ENCODE data around the gene SLC22A7.
A peak's percentile ranks its signal among the peaks of the same experiment; 100 is the strongest.
"Not testable (repeated sequence)": the region's sequence is repeated elsewhere in the genome, so short reads cannot be mapped to it uniquely, and the experiment has no call there.

The SLC22A7 gene

DNA sequence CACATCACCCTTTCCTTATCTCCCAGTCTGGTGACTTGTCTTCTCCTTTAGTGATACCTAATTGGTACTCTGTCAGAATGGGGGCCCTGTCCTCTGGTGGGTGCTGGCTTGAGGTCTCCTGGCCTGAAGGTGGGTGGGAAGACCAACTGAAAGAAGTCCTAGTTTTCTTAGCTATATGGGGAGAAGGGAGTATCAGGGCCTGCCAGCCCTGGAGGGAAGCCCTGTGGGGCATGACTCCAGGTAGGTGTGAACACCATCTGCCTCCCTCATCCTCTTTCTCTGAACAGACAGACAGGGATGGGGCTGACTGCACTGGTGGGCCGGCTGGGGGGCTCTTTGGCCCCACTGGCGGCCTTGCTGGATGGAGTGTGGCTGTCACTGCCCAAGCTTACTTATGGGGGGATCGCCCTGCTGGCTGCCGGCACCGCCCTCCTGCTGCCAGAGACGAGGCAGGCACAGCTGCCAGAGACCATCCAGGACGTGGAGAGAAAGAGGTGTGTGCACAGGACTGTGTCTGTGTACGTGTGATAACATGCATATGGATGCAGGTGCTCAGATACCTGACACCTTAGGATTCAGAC, 5.8 kb downstream of the SLC22A7 start:
- no peak for DNase-seq

DNA sequence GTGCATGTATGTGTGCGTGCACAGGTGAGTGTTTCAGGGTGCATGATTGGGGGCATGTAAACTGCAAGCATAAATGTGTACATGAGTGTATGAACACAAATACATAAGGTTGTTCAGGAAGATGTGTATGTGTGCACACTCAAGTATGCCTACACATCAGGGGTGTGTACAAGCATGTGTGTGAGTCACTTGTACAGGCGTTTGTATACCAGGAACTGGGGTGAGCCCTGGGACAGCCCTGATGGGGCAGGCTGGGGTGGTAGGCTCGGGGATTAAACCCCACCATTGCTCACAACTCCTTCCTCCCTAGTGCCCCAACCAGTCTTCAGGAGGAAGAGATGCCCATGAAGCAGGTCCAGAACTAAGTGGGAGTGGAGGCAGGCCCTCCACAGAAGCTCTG, 6.3 kb downstream of the SLC22A7 start:
- no peak for DNase-seq

DNA sequence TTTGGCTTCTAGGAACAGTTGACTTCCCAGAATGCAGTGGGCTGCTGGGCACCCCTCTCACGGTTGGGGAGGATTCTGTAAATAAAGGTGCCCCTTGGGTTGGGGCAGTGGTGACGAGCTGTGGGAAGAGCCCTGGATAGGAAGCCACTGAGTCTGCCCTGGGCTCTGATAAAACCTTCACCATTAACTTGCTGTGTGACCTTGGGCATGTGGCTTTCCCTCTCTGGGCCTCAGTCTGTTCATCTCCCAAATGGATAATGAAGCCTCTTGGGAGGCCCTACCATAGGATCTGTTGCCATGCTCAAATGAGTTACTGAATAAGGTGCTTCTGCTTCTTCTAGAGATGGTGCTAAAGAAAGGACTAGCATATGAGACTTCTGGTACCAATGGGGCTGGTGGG, 6.8 kb downstream of the SLC22A7 start:
- DNase-seq, result no peak

DNA sequence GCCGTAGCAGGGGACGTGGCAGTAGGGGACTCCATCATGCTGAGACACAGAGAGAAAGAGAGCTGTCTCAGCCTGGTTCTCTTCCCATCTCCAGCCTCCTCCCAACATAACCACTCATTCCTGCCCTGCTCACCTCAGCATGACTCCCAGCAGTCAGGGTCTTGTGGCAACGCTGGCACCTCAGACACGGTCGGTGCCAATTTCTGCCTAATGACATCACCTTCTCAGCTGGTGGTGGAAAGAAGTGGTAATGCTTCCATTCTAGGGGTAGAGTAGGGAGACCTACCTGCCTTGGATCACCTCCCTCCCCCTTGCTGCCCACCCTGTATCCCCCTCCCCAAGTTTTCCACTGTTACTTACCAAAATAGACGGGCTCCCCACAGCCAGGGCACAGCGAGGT, 8.0 kb downstream of the SLC22A7 start:
- DNase-seq, result no peak

DNA sequence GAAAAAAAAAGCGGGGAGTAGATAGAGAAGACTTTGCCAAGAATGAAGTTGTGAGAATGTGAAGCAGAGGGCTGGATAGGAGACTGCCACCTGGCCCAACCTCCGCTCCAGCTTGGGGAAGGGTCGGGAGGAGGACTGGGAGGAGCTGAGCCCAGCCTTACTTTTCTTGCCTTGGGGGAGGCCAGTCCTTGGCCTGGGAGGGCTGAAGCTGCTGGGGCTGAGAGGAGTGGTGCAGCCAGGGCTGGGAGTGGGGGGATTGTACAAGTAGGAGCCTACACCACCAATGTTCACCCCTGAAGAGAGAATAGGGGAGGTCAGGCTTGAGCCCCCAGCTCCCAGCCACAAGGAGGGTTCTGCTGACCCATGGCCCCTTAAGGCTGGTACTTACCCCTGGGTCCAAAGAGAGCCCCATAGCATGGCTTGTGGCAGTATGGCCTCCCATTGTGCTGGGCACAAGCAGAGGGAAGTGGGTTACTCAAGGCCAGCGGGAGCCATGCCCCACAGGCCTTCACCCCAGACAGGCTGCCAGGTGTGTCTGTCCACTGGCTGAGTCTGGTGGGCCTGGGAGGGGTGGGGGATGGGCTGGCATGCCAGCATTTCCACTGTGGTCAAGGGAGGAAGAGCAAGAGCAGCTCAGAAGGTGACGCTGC, 9.5 kb downstream of the SLC22A7 start:
- no peak for DNase-seq

DNA sequence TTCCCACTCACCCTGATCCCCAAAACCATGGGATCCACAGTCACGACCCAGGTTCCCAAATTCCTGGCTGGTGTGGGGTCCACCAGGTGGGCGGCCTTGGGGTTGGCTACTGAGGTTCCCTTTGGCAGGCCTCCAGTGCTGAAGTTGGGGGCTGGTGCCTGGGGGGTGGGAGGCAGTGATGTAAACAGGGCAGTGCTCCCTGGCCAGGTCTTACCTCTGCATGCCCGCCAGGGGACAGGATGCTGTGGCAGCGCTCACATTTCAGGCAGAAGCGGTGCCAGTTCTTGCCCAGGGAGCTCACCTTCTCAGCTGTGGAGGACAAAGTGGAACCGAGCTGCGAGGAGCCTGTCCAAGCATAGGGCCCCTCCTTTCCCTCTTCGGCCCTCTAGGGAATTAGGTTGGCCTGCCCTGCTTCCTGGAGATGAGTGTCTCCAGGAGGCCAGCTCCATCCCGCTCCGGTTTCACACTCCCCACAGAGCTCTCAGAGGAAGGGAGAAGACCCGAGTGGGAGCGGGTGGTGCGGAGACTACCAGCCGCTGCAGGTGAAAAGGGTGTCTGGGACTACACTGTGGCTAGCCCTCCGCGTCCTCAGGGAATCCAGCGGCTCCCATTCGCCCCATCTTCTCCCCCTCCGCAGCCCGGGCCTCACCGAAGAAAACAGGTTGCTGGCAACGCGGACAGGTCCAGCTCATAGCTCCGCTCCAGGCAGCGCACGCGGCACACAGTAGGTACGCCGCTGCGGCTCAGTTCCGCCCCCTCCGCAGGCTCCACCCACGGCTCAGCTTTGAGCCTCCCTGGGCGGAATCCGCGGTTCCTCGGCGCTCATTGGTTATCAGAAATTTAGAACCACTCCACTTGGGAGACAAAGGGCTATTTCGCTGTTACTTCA, 10.3 kb downstream of the SLC22A7 start, which contains the start of gene CRIP3:
Gene CRIP3 (minus strand): TSS at position 726 of the 889 bp plus-strand sequence. CDS start 34 bp downstream, at position 692.
- DNase-seq, result peak; percentile 32

DNA sequence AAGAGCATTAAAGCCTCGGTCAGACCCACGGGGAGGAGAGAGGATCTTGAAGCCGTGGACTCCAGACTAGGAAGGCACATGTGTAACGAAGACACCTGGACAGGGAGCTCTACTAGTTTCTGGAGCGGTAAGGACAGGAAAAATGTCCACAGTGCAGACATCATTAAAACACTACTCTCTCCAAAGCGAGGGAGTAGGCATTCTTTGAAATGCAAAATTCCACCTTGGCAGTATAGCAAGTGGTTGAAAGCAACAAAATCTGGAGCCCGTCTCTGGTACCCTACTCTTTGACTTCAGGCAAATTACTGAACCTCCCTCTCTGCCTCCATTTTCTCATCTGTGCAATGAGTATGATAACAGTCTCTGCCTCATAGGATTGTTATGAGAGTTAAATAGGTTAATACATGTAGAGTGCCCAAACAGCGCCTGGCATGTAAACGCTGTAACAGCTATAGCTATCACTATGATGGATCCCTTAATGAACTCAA, 11.0 kb downstream of the SLC22A7 start:
- no peak for DNase-seq

DNA sequence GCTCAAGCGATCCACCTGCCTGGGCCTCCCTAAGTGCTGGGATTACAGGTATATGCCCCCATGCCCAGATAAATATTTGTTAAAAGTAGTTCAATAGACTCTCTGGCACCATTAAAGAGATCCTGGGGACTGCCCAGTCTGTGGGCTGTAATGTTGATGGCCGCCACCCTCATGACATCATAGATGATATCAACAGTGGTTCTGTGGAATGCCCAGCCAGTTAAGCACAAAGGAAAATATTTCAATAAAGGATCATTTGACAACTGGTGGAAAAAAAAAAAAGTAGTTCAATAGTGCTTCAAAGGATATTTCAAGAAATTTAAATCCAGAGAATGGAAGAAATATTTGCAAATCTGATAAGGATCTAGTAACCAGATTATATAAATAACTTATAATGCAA, 12.1 kb downstream of the SLC22A7 start:
- DNase-seq, result no peak

DNA sequence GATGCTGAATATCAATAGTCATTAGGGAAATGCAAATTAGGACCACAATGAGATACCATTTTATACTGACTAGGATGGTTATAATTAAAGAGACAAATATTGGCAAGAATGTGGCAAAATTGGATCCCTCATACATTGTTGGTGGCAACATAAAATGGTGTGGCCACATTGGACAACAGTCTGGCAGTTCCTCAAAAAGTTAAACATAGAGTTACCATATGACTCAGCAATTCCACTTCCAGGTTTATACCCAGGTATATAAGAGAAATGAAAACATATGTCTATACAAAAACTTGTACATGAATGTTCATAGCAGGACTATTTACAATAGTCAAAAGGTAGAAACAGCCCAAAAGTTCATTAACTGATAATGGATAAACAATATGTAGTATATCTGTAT, 12.6 kb downstream of the SLC22A7 start:
- DNase-seq, result no peak

DNA sequence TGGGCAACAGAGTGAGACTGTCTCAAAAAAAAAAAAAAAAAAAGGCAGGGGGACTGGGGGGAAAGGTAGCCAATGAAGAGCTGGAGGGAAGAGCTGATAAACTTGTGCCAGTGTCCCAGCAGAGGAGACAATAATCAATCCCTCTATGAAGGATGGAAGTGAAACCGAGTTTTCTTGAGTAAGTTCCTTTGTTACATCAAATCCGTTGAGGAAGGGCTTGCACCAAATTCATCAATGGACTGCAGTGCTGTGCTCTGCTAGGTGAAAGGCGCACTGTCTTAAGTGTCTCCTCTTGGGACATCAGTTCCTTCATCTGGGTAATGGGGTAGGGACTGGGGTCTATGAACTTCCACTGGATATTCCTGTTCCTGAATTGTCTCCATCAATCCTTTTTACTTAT, 13.6 kb downstream of the SLC22A7 start:
- DNase-seq, result no peak

DNA sequence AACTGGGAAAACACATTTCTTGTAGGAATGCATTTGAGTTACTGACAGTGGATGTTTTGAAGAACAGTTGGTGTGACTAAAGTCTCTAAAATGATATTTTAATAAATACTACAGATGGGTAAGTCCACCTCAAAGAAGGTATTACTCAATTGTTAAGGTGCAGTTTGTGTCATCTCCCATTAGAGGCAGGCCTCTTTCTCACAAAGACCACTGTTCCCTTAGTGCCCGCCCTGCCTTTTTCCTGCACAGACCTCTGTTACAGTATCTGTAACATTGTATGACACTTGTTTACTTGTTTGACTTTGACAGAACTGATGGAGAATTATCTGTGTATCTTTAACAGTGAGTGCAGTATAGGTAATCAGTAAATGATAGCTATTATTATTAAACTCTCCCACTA, 15.8 kb downstream of the SLC22A7 start:
- DNase-seq, result no peak

DNA sequence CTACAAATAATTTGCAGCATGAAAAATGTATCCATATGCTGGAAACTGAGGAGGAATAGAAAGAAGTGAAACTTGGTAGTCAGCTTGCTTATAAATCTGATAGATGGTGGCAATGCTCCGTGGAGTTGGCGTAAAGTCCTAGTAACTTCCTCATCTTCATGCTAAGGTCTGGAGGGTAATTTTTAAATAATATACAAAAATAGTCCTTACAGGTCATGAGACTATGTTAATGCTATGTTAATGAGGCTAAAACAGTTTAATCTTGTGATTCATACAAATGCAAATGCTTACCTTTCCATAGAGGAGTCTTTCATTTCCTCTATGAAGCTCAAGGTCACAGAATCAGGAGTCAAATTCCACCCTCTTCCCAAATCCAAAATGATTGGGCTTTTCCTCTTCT, 20.0 kb downstream of the SLC22A7 start:
- DNase-seq, result no peak

DNA sequence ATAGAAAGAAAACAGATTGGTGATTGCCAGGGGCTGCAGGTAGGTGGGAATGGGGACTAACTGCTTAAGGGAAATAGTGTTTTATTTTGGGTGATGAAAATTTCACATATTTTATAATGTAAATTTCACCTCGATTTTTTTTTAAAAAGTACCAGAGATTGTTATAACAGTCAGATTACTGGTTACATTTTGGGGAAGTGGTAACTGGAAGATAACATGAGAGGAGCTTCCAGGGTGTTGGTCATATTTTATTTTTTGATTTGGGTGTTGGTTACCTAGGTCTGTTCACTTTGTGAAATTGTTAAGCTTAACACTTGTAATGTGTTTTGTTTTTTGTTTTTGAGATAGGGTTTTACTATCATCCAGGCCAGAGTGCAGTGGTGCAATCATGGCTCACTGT, 27.8 kb downstream of the SLC22A7 start:
- DNase-seq, result no peak

DNA sequence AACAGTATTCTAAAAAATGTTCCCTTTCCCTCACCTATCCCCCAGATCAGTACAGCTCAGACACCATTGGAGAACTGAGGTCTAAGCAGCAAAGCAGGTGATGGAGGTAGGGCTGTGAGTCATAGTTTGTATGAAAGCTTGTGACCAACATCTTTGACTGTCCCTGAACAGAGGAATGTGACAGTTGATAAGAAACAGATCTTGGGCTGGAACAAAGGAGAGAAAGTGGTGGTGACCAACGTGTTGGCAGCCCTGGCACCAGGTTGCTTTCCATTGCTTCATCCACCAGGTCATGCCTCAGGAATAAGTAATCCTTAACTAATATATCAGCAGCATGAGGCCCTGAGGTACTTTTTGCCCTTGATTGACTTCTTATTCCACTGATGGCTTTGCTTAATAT, 30.5 kb downstream of the SLC22A7 start:
- no peak for DNase-seq

DNA sequence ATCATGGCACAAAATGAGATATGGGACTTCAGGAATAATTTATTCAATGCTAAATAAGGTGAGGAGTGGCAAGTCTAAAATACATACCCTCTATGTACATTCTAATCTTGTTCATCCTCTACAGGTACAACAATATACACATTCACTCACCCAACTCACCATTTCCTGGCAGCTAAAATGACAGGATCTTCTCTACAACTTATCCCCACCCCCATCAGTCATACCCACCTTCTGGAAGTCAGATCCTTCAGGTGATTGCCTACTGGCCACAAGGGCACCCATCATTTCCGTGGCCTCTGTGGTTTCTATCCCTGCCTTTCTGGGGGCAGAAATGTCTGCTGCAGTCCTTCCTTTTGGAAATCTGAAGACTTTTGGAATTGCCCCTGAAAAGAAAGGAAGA, 33.4 kb downstream of the SLC22A7 start:
- DNase-seq, result no peak

DNA sequence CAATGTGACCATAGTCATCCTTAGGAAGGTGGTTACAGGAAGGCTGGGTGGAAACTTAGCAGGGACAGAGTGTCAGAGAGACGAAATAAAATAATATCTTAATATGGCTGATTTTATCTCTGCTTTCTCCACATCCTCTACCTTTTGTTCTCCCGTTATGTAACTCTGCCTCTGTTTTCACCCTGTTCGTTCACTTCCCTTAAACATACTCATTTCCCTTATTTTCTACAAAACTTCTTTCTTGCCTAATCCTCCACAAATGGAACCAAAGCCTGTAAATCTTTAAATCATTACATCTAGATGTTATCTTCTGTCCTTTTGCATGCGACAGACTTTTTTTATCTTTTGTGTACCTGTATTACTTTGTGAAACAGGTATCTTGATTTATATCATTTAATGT, 33.8 kb downstream of the SLC22A7 start:
- DNase-seq, result no peak

DNA sequence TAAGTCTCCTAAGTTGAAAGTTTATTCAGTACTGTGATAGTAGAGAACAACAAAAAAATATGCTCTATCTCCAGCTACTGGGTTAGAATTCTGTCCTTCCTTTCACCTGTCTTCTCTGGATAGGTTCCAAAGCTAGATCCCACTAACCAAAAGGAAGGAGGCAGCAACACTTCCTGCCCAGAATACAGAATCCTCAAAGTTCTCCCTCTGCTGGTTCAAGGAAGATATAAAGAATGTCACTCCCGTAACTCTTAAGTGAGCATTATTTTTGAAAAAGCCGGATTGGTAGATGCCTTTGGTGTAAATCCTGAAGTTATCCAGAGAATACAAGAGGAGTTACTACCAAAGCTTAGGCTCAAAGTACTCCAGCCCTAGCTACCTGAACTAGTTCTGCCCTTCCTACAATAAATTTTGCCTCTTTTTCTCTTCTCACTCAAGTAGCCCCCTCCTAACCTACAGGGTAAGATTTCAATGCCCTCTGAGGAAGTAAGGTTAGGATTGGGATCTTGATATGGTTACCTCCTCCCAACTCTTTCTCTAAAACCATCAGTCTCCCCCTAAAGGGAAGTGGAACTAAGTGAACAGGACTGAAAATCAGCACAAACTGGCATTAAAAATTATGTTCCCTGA, 36.5 kb downstream of the SLC22A7 start:
- DNase-seq, result no peak

DNA sequence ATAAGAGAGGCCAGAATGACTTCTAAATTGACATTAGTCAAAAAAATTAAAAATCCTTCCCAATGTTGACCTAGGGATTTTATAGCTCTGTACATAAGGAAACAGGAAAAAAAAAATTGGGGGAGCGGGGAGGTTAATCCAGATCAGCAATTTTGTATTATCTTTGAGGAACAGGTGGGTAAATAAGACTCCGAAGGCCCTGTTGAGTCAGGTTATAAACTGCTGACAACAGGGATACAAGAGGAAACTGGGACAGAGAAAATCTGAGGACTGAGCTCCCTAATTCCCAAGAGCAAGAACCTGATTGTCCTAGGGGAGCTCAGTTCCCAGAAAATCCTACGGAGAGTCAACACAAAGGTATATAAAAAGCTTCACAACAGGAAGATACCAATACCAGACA, 37.4 kb downstream of the SLC22A7 start:
- no peak for DNase-seq

DNA sequence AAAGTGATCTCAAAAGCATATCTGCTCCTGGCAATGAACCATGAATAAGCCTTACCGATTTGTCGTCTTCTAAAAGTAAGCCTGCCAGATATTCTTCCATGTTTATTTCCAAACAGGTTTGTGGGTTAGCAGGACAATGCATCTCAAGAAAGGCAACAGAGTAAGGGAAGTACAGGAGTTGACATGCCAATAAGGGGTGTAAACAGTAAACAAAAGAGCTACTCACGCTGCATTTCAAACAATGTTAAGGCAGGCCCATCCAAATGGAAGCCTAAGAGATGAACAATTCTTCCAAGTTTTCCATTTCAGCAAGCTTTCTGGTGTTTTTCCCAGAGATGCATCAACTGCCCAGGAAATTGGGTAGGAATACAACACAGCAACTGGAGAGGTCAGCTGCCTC, 38.3 kb downstream of the SLC22A7 start:
- no peak for DNase-seq

DNA sequence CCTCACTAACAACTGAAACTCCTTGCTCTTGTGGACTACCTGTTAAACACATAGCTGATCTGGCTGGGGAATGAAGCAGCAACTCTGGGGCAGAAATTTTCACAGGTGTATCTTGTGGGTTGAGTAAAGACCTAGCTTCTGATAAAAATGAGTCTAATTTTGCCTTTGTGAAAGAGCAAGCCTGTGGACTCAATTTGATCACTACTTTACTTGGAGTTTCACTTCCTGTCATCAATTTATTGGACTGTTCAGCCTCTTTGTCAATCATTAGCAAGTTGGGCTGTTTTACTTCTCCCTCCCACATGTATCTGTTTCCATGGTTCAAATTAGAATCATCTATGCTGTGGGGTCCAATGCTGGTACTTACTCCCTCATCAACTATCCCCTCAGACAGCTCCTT, 40.2 kb downstream of the SLC22A7 start:
- no peak for DNase-seq

DNA sequence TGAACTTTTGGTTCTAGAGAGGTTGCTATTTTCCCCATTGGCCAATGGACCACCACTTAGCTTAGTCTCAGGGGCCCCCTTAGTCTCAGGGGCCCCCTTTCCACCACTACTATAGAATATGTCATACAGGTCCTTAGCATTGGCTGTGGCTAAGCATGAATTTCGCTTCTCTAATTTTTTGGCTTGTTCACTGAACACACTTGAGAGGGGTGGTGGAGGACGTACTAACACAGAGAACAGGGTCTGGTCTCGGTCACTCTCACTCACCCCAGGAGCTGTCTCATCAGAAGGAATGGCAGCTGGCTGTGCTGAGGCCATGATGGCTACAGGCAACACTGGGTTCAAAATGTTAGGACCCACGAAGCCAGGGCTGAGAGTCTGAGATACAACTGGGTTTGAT, 41.1 kb downstream of the SLC22A7 start:
- DNase-seq, result no peak

DNA sequence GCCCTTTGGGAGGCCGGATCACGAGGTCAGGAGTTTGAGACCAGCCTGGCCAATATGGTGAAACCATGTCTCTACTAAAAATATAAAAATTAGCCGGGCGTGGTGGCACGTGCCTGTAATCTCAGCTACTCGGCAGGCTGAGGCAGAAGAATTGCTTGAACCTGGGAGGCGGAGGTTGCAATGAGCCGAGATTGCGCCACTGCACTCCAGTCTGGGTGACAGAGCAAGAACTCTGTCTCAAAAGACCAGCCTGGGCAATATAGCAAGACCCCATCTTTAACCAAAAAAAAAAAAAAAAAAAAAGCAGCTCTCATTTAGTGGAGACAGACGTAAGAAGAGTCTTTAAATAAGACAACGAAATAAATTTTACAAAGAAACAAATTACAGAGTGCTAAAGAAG, 48.2 kb downstream of the SLC22A7 start:
- not testable (repeated sequence) for DNase-seq

DNA sequence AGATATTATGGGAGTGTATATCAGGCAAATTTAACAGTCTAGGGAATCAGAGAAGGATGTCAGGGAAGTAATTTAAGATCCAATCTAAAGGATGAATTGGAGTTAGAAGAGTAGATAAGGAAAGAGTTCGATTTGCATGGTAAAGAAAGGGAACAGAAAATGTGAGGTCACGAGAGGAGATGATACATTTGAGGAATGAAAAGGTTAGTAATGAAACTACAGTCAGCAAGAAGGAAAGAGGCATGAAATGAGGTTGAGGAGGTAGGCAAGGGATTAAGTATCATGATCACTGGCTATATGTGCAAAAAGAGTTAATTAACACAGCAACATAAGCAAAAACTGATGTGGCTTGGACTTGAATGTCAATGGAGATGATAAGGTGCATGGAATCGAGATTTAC, 49.0 kb downstream of the SLC22A7 start:
- DNase-seq, result no peak

DNA sequence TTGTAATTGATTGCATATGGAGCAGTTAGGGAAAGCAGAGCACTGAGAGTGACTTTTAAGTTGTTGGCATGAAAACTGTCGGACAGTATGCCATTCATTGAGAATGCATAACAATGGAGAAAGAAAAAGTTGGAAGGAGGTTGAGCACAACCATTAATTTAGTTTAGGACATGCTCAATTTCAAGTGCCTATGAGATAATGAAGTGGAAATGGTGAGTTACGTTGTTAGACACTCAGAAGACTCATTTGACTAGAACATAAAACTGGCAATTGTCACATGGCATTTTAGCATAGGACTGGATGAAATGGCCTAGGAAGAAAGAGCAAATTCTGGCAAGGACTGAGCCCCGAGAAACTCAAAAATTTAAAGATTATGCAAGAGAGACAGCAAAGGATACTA, 49.4 kb downstream of the SLC22A7 start:
- no peak for DNase-seq

Measured in NCI-H187 treated with DMSO at 0.1 percent for 48 hours (cell line).